GM18519 (cell line): ENCODE measurements around the gene C1QL2.

ENCODE experiments used
- ATAC-seq: cut with Tn5 transposase; IDR thresholded peaks from one replicate; pipeline ENCODE4 v1.9.1; 2021; ENCODE audit warnings: mild to moderate bottlenecking, moderate library complexity; ENCODE audit not compliant: unreplicated experiment, low FRiP score

The C1QL2 gene

GRCh38 chr2:119158563-119159347 is at the start of gene C1QL2:
TSS of gene C1QL2 (minus strand) at chr2:119158751. CDS start at chr2:119158269, 482 bp downstream.
- ATAC-seq = no peak

GRCh38 chr2:119207447-119207846 is 48.9 kb upstream of the C1QL2 start:
- no peak for ATAC-seq

- no peak for ATAC-seq
Observed at GRCh38 chr2:119206201-119206600, 47.6 kb upstream of the C1QL2 start.

GRCh38 chr2:119205001-119205706 is 46.6 kb upstream of the C1QL2 start:
- ATAC-seq = no peak

- ATAC-seq = no peak
Observed at GRCh38 chr2:119204525-119204924, 46.0 kb upstream of the C1QL2 start.

- no peak for ATAC-seq
Observed at GRCh38 chr2:119202610-119203310, 44.2 kb upstream of the C1QL2 start.

- no peak for ATAC-seq
Observed at GRCh38 chr2:119201815-119202214, 43.3 kb upstream of the C1QL2 start.

- no peak for ATAC-seq
Observed at GRCh38 chr2:119198240-119198840, 39.8 kb upstream of the C1QL2 start.

GRCh38 chr2:119197529-119198239 is 39.1 kb upstream of the C1QL2 start:
- ATAC-seq = no peak

- no peak for ATAC-seq
Observed at GRCh38 chr2:119197126-119197405, 38.5 kb upstream of the C1QL2 start.

- ATAC-seq = no peak
Observed at GRCh38 chr2:119196301-119197125, 38.0 kb upstream of the C1QL2 start.

- ATAC-seq = no peak
Observed at GRCh38 chr2:119195887-119196286, 37.3 kb upstream of the C1QL2 start.

- ATAC-seq = no peak
Observed at GRCh38 chr2:119195001-119195400, 36.5 kb upstream of the C1QL2 start.

- ATAC-seq = no peak
Observed at GRCh38 chr2:119192893-119193292, 34.3 kb upstream of the C1QL2 start.

- ATAC-seq = no peak
Observed at GRCh38 chr2:119190321-119191111, 32.0 kb upstream of the C1QL2 start.

GRCh38 chr2:119184512-119184911 is 26.0 kb upstream of the C1QL2 start:
- no peak for ATAC-seq

- no peak for ATAC-seq
Observed at GRCh38 chr2:119181791-119182445, 23.4 kb upstream of the C1QL2 start.

GRCh38 chr2:119181391-119181790 is 22.8 kb upstream of the C1QL2 start:
- no peak for ATAC-seq
